Measurements from ENCODE around the gene PRKAG2.
A peak's percentile ranks its signal among the peaks of the same experiment; 100 is the strongest.

The PRKAG2 gene

GRCh38 chr7:151592868-151593486, 283.9 kb downstream of the PRKAG2 start:
- peak; percentile 87 for DNase-seq (ENCODE audit: low read depth)
- H3K4me3 ChIP-seq (ENCODE audit: low read length) = no peak overlapping the region
- no peak for TF ChIP-seq CTCF (IDR thresholded peaks at IDR 0.05; ENCODE audit: insufficient read depth, low read depth, low read length, missing control alignments)

DNA sequence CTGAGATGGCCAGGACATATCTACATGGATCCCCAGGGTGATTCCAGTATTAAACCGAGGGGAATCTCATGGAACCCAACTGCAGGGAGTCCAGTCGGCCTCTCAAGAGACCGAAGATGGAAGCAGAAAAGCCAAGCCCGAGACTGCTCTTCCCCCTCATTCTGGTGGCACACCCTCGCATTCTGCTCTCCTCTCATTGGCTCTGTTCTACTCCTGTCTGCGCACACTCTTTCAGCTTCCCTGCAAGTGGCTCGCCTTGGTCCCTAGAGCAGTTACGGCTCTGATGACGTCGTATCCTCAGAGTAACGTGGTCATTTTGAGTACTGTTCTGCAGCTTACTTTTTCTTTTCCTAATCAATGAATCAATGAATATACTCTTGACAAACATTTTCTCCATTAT, 284.6 kb downstream of the PRKAG2 start:
- DNase-seq (ENCODE audit: low read depth) = no peak
- no peak for TF ChIP-seq CTCF (IDR thresholded peaks at IDR 0.05; ENCODE audit: insufficient read depth, low read depth, low read length, missing control alignments)
- no peak overlapping the region for H3K4me3 ChIP-seq (ENCODE audit: low read length)

GRCh38 chr7:151591866-151592265, 285.0 kb downstream of the PRKAG2 start:
- no peak for DNase-seq (ENCODE audit: low read depth)
- no peak for TF ChIP-seq CTCF (IDR thresholded peaks at IDR 0.05; ENCODE audit: insufficient read depth, low read depth, low read length, missing control alignments)
- H3K4me3 ChIP-seq (ENCODE audit: low read length) = no peak overlapping the region

DNA sequence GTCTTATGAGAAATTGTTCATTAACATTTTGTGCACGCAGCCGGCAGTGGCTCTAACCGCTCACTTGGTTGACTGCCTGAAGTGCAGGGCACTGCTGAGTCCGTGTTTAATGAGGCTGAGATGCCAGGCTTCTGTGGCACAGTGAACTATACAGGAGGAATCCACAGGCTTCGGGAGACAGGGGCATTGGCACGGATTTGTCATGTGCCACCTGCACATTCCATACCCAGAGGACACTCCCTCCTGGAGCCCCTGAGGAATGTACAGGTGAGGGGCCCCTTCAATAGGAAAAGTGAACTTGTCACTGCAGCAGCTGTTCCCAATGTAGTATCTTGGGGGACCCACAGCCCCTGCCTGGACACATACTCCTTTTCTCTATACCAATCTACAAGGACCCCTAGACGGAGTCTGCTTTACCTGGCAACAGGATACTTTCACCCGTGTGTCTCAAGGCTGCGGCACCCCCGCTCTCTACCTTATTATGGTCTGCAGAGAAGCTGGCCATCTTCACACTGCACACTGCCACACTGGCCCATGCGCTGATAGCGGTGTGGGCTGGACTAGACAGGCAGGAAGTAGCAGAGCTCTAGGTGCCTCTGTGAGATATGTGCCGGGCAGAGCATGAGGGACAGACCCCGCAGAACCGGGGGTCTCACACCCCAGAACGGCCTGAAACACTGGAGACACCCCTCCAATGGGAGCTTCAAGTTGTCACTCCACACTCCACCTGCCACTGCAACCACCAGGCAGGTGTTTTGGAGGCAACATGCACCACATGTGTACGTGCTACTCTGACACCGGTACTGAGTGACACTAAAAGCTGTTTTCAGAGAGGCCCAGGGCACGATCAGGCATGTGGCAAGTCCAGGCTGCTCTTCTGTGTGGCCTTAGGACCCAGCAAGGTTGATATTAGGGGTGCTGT, 285.8 kb downstream of the PRKAG2 start:
- DNase-seq (ENCODE audit: low read depth) = no peak
- no peak for TF ChIP-seq CTCF (IDR thresholded peaks at IDR 0.05; ENCODE audit: insufficient read depth, low read depth, low read length, missing control alignments)
- no peak overlapping the region for H3K4me3 ChIP-seq (ENCODE audit: low read length)

DNA sequence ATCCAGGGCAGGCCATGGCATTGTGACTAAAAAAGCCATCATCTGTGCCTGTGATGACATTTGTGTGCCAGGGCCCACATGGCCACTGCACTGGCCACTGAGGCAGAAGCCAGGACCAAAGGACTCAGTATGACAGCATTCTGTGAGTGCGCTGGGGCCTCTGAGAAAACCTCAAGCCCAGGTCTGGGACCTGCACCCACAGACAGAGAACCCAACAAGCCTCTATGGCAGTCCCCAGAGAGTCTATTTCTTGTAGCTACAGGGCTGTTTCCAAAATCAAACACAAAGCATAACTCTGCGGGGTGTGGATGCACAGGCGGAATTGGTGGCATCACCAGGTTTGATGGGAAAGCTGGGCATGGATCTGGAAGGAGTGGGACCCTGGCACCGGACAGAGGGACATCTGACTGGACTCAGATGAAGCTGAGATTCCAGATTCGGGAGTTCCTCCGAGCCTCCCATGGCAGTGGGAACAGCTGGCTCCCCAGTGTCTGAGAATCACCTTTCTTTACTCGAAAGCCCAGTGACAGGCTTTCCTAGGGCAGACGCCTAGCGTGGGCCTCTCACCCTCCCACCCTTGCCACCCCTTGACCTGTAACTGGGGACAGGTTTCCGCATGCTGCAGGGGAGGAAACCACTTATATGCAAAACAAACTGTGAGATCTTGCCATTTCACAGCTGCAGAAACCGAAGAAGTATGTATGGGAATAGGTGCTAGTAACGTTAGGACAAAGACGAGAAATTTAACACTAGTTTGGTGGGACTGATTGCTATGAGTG, 286.7 kb downstream of the PRKAG2 start:
- no peak overlapping the region for H3K4me3 ChIP-seq (ENCODE audit: low read length)
- no peak for TF ChIP-seq CTCF (IDR thresholded peaks at IDR 0.05; ENCODE audit: insufficient read depth, low read depth, low read length, missing control alignments)
- no peak for DNase-seq (ENCODE audit: low read depth)

GRCh38 chr7:151588982-151589381, 287.9 kb downstream of the PRKAG2 start:
- no peak for DNase-seq (ENCODE audit: low read depth)
- no peak overlapping the region for H3K4me3 ChIP-seq (ENCODE audit: low read length)
- no peak for TF ChIP-seq CTCF (IDR thresholded peaks at IDR 0.05; ENCODE audit: insufficient read depth, low read depth, low read length, missing control alignments)
